HG03460 (cell line): ENCODE results near the gene PTPRD.

Experiments used
- ATAC-seq: cut with Tn5 transposase; IDR thresholded peaks from one replicate; pipeline ENCODE4 v1.9.1; 2021; ENCODE audit not compliant: unreplicated experiment

Gene PTPRD

DNA sequence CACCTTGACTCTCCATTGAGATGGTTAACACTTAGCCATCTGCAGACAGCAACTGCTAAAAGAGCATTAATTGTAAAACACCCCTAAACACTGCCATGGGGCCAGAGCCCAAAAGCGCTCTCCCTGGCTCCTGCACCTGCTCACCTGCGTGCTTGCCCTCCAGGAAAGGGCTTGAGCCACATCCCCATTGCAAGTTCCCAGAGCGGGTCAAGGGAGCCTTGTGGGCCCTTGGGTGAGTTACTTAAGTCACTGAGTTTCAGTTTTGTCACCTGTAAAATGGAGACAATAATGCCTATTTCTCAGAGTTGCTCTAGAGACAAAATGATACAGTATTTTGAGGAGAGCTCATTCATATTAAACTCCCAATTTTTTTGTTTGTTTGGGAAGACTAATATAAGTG lies 967.8 kb downstream of the PTPRD start:
- no peak for ATAC-seq

- ATAC-seq, result no peak
Observed at GRCh38 chr9:9631284-9631683, 981.5 kb downstream of the PTPRD start.

GRCh38 chr9:9625248-9625647 lies 987.6 kb downstream of the PTPRD start:
- ATAC-seq, result no peak

- no peak for ATAC-seq
Observed at GRCh38 chr9:9623506-9623905, 989.3 kb downstream of the PTPRD start.

- no peak for ATAC-seq
Observed at GRCh38 chr9:9621355-9621940, 991.4 kb downstream of the PTPRD start.

GRCh38 chr9:9620736-9621135 lies 992.1 kb downstream of the PTPRD start:
- no peak for ATAC-seq

DNA sequence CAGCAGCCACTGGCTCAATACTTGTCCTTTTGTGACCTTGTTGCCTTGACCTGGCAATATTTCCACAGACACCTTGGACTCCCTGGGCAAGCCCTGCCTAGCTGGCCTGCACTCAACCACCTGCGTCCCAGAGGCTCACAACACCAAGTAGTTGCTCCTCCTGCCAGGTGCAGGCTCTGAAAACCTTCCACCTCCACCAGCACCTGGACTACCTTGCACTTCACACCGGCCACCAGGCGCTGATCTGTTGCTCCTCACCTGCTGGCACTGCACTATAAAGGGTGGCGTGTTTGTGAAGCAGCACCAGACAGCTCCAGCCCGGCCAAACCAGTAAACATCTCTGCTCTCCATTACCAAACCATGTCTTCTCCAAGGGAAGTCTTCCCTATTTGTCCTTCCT lies 997.7 kb downstream of the PTPRD start:
- no peak for ATAC-seq

GRCh38 chr9:9614607-9615006 lies 998.2 kb downstream of the PTPRD start:
- ATAC-seq, result no peak

DNA sequence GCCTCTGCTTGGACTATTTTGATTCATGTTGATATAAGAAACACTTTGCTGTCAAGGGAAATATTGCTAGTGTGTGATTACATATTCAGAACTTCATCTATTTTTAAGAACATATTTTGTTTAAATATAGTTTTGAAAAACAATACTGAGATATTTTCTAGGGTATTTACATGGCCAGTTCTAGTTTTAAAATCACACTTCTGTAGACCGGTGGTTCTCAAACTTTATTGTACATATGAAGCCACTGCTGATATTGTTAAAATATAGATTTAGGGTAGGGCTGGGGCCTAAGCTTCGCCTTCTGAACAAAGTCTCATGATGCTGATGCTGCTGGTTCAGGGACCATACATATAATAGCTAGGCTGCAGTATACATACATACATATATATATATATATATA lies 1000.0 kb downstream of the PTPRD start:
- no peak for ATAC-seq

DNA sequence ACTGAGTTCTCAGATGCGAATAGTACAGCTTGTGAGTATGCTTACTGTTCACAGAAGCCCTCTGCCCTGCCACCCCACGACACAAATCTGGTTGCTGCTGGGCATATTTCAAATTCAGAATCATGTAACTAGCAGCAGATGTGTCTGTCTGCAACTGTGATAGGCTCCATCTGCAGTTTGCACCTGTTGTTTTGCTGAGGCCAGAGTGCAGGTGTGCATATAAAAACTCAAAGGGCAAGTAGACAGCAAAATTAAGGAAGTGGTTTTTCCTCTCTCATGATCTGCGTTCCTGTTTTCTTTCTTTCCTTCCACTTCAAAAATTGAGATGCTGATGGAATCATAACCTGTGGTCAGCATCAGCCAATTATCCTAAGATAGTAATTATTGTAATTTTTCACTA lies 1000.5 kb downstream of the PTPRD start:
- ATAC-seq, result no peak

GRCh38 chr9:9605681-9606080 lies 1007.1 kb downstream of the PTPRD start:
- no peak for ATAC-seq

DNA sequence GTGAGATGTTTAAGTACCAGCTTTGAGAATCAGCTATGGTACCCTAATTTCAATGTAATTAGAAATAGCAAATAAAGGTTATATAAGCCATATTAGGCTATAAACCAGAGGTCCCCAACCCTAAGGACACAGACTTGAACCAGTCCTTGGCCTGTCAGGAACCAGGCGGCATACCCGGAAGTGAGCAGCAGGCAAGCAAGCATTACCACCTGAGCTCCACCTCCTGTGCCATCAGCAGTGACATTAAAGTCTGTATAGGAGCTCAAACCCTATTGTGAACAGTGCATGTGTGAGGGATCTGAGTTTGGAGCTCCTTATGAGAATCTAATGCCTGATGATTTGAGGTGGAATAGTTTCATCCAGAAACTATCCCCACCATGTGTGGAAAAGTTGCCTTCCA lies 1009.5 kb downstream of the PTPRD start:
- no peak for ATAC-seq

DNA sequence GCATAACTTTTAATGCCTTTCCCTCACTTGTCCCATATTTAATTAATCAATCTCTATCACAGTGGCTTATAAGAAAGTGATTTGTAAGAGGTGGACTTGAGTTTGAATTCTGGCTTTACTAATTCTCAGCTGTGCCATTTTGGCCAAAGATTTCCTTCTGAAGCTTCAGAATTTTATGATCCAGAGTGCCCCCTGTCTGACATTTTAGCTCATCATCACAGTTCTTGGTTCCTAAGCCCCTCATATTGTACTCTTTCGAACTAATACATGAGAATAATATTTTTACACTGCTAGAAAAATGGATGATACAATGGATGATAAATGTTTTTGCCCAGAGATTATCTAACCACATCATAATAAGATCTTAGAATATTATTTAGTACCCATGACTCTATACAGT lies 1014.1 kb downstream of the PTPRD start:
- no peak for ATAC-seq

DNA sequence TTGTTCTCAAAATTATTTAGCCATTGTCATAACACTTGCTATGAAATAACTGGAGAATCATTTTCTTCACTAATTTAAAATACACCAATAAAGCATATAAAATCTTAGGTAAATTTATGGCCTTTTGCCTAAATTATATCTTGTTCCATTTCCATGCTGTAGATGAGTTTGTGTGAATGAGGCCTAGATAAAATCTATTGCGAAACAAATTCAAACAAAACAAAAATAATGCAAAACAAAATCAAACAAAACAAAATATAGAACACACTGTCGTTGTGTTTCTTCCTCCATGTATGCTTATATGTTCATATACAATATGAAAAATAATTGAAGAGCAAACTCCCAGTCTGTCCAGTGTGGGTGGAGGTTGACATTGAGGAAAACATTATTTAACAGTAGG lies 1020.7 kb downstream of the PTPRD start:
- ATAC-seq, result no peak

- ATAC-seq, result peak; percentile 63
Observed at GRCh38 chr9:9585920-9586319, 1026.9 kb downstream of the PTPRD start.

GRCh38 chr9:9574080-9574479 lies 1038.7 kb downstream of the PTPRD start:
- no peak for ATAC-seq

GRCh38 chr9:9565700-9566099 lies 1047.1 kb downstream of the PTPRD start:
- ATAC-seq, result no peak

DNA sequence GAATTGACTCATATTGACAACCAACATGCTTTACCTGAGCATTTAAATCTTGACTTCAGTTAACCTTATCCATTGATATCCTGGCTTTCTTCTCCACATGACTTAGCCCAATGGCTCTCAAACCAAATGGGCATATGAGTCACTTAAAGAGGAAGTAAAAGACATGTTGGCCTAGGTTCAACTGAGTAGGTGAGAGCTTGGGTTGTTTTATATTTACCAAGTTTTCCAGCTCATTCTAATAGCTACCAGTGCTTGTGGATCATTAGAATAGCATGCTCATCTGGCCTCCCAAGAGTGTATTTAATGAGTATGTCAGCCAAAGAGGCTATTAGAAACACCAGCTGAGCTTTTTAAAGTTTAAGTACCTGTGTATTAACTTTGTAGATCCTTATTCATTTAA lies 1049.0 kb downstream of the PTPRD start:
- ATAC-seq, result no peak

GRCh38 chr9:9560382-9561035 lies 1052.3 kb downstream of the PTPRD start:
- ATAC-seq, result no peak

DNA sequence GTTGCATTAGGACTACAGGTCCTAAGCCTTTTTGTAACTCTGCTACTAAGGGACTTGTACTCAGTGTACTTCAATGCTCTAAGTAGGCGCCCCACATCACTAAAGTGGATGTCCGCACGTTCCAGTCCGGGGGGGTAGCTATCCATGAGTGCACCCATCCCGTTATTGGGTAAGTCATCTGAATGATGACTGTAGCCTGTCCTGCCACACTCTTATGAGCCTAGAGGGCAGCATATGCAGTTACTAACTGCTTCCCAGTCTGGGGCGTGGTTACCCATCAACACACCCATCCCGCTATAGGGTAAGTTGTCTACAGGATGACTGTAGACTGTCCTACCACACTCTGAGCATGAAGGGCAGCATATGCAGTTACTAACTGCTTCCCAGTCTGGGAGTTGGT lies 1053.9 kb downstream of the PTPRD start:
- ATAC-seq, result no peak

- no peak for ATAC-seq
Observed at GRCh38 chr9:9557804-9558334, 1054.9 kb downstream of the PTPRD start.

DNA sequence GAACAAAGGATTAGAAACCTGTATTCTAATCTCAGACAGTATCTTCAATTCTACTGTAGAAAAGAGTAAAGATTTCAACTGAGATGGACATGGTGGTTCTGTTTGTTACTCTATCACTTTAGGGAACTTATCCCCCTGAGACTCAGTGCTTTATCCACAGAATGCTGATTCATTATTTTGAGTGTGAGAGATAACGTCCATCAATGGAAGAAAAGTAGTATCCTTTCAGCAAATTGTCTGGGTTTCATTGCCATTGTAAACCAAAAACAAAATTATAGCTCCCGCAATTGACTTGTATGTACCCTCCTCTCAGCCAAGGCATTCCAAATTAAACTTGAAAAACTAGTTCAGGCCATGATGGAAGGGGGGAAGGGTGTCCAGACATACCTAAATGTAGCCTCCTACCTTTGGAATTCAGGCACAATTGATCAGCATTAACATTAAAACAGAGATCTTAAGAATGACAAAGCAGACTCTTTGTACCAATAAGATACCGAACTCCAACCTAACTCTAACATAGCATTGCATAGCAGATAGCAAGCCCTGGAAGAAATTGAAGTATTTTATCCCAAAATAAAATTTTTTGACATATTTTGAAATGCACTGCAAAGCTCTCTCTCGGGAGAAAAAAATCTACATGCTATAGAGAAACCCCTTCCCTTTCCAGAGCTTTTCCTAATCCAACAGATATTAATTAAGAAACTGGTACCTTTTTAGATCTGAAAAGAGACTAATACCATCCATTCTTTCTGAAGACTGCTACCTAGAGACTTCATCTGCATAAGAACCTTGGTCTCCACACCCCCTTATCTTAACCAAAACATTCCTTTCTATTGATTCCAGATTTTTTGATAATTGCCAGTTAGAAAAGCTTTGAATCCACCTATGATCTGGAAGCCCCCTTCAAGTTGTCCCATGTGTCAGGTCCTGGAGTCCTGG lies 1055.7 kb downstream of the PTPRD start:
- no peak for ATAC-seq
